Skeletal muscle satellite cell (primary cell): Measurements from ENCODE around the gene MAP3K5.
"Not testable (repeated sequence)": the region's sequence is repeated elsewhere in the genome, so short reads cannot be mapped to it uniquely, and the experiment has no call there.

Source experiments
- H3K27me3 ChIP-seq: 2 replicates; pipeline ENCODE4 v1.7.0; 2013; ENCODE audit warnings: low read length; ENCODE audit not compliant: control insufficient read depth, insufficient read depth
- H3K36me3 ChIP-seq: 2 replicates; pipeline ENCODE4 v1.7.0; 2013; ENCODE audit warnings: mild to moderate bottlenecking, control low read depth, low read length; ENCODE audit not compliant: insufficient read depth
- H3K4me1 ChIP-seq: 2 replicates; pipeline ENCODE4 v1.7.0; 2013; ENCODE audit warnings: low read length; ENCODE audit not compliant: control insufficient read depth, insufficient read depth
- H3K4me2 ChIP-seq: 2 replicates; pipeline ENCODE4 v1.7.0; 2013; ENCODE audit warnings: mild to moderate bottlenecking, low read length
- H3K4me3 ChIP-seq: 2 replicates; pipeline ENCODE4 v1.7.0; 2013; ENCODE audit warnings: low read length
- H3K9ac ChIP-seq: 2 replicates; pipeline ENCODE4 v1.7.0; 2013; ENCODE audit warnings: mild to moderate bottlenecking, low read depth, low read length, moderate library complexity
- H3K9me3 ChIP-seq: replicated peaks from 2 replicates; pipeline ENCODE4 v1.7.0; 2013; ENCODE audit warnings: mild to moderate bottlenecking, control low read depth, low read length

MAP3K5 gene

DNA sequence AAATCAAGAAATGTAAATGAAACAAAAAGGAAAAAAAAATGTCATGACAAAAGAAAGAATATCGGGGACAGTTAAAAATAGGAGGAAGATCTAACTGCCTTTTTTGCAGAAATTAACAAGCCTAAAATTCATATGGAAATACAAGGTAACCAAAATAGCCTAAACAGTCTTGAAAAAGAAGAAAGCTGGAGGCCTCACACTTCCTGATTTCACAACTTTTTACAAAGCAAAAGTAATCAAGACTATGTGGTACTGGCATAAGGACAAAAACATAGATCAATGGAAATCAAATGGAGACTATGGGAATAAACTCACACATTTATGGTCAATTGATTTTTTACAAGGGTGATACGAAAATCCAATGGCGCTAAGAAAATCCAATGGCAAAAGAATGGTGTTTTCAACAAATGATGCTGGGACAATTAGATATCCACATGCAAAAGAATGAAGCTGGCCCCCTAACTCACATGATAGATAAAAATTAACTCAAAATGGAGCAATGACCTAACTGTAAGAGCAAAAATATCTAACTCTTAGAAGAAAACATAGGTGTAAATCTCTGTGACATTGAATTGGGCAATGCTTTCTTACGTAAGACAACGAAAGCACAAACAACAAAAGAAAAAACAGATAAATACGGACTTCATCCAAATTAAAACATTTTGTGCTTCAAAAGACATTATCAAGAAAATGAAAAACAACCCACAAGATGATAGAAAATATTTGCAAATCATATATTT, 24.5 kb downstream of the MAP3K5 start:
- Histone ChIP-seq H3K36me3 (no peaks in the 10 kb centered on the region), H3K9me3 (no peaks in the 10 kb centered on the region), H3K4me1 (peaks cover 4% of the 10 kb centered on the region), H3K4me2 (no peak overlapping the region), H3K9ac (no peak overlapping the region), H3K4me3 (no peak overlapping the region), H3K27me3 (no peaks in the 10 kb centered on the region)

GRCh38 chr6:136767103-136767502, 25.2 kb downstream of the MAP3K5 start:
- H3K4me3 ChIP-seq = no peak overlapping the region
- no peaks in the 10 kb centered on the region for H3K9me3 ChIP-seq
- peaks cover 7% of the 10 kb centered on the region for H3K4me1 ChIP-seq
- H3K9ac ChIP-seq = no peak overlapping the region
- H3K36me3 ChIP-seq = no peaks in the 10 kb centered on the region
- no peak overlapping the region for H3K4me2 ChIP-seq
- no peaks in the 10 kb centered on the region for H3K27me3 ChIP-seq

DNA sequence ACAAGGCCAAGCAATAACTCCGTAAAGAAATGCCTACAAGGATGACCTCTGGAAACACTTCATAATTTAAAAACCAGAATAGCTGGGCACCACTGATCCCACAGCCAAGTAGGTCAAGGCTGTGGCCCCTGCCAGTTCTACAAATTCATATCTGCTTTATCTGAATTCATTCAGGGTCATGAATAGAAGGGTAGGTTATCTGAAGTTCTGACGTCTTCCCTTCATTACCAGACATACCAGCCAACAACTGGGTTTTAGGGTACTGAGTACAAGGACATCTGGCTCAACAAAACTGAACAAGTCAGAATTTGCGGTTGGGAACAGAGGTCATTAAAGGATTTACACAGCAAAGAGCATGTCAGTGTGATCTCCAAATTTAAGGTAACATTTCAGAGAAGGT, 26.0 kb downstream of the MAP3K5 start:
- Histone ChIP-seq H3K4me3 (no peak overlapping the region), H3K9ac (no peak overlapping the region), H3K36me3 (no peaks in the 10 kb centered on the region), H3K4me2 (no peak overlapping the region), H3K27me3 (no peaks in the 10 kb centered on the region), H3K9me3 (no peaks in the 10 kb centered on the region), H3K4me1 (peaks cover 15% of the 10 kb centered on the region)

DNA sequence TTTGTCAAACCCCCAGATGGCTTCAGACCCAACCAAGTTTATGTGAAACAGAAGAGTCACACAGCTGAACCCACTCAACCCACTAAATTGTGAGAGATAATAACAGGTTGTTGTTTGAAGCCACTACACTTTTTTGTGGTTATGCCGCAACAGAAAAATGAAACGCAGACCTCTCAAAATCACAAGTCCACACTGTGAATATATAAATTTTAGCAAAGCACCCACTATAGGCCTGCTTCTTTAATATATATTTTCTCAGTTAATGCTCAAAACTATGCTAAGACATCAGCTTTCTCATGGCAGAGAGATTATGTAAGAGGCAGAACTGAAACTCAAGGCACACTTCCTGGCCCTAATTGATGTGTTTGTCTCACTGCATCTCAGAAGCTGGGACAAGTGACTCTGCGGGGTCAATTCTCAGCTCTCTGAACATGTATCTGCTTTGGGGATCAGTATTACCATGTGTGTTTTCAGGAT, 27.7 kb downstream of the MAP3K5 start:
- no peaks in the 10 kb centered on the region for H3K9me3 ChIP-seq
- H3K9ac ChIP-seq = no peak overlapping the region
- peaks cover 21% of the 10 kb centered on the region for H3K4me1 ChIP-seq
- no peak overlapping the region for H3K4me2 ChIP-seq
- no peaks in the 10 kb centered on the region for H3K27me3 ChIP-seq
- H3K36me3 ChIP-seq = no peaks in the 10 kb centered on the region
- H3K4me3 ChIP-seq = no peak overlapping the region

GRCh38 chr6:136763716-136764516, 28.4 kb downstream of the MAP3K5 start:
- Histone ChIP-seq H3K36me3 (no peaks in the 10 kb centered on the region), H3K4me3 (no peak overlapping the region), H3K27me3 (no peaks in the 10 kb centered on the region), H3K9ac (no peak overlapping the region), H3K4me1 (peaks cover 21% of the 10 kb centered on the region), H3K9me3 (no peaks in the 10 kb centered on the region), H3K4me2 (no peak overlapping the region)

- H3K4me3 ChIP-seq = no peak overlapping the region
- peaks cover 21% of the 10 kb centered on the region for H3K4me1 ChIP-seq
- no peaks in the 10 kb centered on the region for H3K9me3 ChIP-seq
- no peaks in the 10 kb centered on the region for H3K36me3 ChIP-seq
- no peaks in the 10 kb centered on the region for H3K27me3 ChIP-seq
- no peak overlapping the region for H3K4me2 ChIP-seq
- H3K9ac ChIP-seq = no peak overlapping the region
Measured at GRCh38 chr6:136763255-136763654, 29.0 kb downstream of the MAP3K5 start.

DNA sequence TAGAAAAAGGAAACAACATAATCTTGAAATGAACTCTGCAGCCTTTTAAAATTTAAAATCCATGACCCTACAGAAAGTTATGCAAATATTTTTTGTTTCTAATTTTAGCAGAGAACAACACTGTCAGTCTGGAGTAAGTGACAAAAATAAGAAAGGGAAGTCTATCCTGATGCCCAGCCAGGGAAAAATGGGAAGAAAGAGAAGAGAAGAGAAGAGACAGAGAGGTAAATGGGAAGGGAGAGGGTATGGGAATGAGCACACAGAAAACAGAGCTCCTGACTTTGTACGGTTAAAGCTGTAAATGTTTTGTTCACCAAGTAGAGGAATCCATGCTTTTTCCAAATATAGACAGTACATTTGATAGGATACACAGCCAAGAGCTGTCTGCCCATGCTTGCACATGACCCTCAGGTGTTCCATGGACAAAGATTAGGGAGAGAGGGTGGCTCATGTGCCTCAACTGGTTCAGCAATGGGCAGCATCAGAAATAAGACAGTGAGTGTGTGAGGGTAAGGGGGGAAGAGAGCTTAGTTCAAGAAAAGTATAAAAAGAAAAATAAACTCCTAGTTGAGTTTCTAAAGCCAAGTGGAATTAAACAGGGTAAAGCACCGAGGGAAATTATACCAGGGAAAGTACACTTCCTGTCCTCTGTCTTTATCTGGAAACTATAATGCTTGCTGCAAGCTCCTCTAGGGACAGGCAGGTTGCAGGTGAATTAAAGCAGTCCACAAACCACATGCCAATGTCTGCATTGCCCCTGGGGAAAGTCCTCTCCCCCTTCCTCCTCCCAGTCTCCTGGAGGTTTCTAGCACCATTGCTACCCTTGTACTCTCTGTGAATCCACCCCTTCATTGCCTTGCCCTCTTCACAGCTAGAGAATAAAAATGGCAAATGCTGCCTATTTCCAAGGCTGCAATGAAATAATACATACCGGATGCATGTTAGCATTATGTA, 30.0 kb downstream of the MAP3K5 start:
- H3K36me3 ChIP-seq = no peaks in the 10 kb centered on the region
- peak overlapping the region; percentile 72 for H3K4me2 ChIP-seq
- H3K27me3 ChIP-seq = no peaks in the 10 kb centered on the region
- H3K9ac ChIP-seq = peak overlapping the region; percentile 28
- peaks cover 21% of the 10 kb centered on the region for H3K4me1 ChIP-seq
- H3K4me3 ChIP-seq = peak overlapping the region; percentile 44
- no peaks in the 10 kb centered on the region for H3K9me3 ChIP-seq

DNA sequence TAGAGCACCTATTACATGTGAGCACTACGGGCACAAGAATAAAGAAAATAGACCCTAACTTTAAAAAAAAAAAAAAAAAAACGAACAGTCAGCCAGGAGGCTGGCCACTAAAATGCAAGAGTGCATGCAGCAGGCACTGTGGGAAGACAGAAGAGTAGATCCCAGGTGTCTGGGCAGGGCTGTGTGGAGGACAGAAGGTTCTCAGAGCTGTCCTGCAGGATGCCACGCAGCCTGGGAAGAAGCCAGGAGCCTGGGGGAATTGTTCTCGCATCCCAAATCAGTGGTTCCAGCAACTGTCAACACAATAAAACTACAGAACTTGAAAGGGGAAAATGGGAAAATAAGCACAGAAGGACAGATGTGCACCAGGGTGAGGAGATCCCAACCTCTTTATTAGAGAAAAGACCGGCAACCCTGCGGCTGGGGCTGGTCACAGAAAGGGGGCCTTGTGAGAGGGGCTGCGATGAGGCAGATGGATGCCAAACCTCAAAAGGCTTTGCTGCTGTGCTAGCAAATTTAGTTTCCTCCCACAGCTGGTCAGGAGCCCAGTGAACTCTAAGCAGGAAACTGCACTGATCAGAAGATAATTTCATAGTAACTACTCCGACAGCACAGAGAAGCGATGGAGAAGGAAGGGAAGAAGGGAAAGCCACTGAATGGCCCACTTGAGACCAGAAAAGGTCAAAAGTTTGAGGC, 30.9 kb downstream of the MAP3K5 start:
- Histone ChIP-seq H3K27me3 (no peaks in the 10 kb centered on the region), H3K4me3 (peak overlapping the region; percentile 44), H3K9ac (peak overlapping the region; percentile 28), H3K4me1 (peaks cover 21% of the 10 kb centered on the region), H3K36me3 (no peaks in the 10 kb centered on the region), H3K4me2 (peak overlapping the region; percentile 72), H3K9me3 (no peaks in the 10 kb centered on the region)

DNA sequence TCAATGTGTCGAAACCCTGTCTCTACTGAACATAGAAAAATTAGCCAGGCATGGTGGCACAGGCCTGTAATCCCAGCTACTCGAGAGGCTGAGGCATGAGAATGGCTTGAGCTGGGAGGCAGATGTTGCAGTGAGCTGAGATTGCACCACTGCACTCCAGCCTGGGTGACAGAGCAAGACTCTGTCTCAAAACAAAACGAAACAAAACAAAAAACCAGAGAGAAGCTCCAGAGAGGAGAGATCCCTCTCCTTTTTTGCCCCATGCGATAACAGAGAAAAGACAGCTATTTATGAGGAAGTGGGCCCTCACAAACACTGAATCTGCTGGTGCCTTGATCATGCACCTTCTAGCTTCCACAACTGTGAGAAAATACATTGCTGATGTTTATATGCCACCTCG, 31.5 kb downstream of the MAP3K5 start:
- H3K36me3 ChIP-seq, H3K4me3 ChIP-seq, H3K9me3 ChIP-seq, H3K27me3 ChIP-seq, H3K9ac ChIP-seq: not testable (repeated sequence)
- Histone ChIP-seq H3K4me1 (peaks cover 21% of the 10 kb centered on the region), H3K4me2 (peak overlapping the region; percentile 72)

GRCh38 chr6:136757150-136757549, 35.1 kb downstream of the MAP3K5 start:
- H3K4me1 ChIP-seq = peaks cover 15% of the 10 kb centered on the region

More at GRCh38 chr6:136757150-136757549, 35.1 kb downstream of the MAP3K5 start:
- no peaks in the 10 kb centered on the region for H3K9me3 ChIP-seq
- no peak overlapping the region for H3K4me3 ChIP-seq
- H3K4me2 ChIP-seq = no peak overlapping the region
- H3K9ac ChIP-seq = no peak overlapping the region
- H3K27me3 ChIP-seq = no peaks in the 10 kb centered on the region
- no peaks in the 10 kb centered on the region for H3K36me3 ChIP-seq
